IMR-90 (cell line): ENCODE data around the gene CHAC1. TPM values are rescaled to one million over a fixed set of nuclear protein-coding genes. Genes with fewer than 3 reads are reported as not detected.

Experiments
- ATAC-seq: fragments of 200-7000 bp; cut with Tn5 transposase; 2 replicates; pipeline ENCODE4 v1.9.1; 2020; ENCODE audit warnings: low read depth, mild to moderate bottlenecking, moderate library complexity
- BruUV-seq: library from RNA; stranded (reverse); fragments of 400-500 nt; replicated peaks from 2 replicates; lab custom pipeline; 2021; lab: Mats Ljungman, UMichigan
- CTCF ChIA-PET: fragments of 300-600 bp; formaldehyde crosslinking; extraction: SDS; loops from one replicate; lab custom pipeline; 2021; ENCODE audit warnings: antibody characterized with exemption; lab: Yijun Ruan, JAX
- POLR2A ChIA-PET: fragments of 300-600 bp; sonication (Branson Sonifier 250); formaldehyde crosslinking; loops from one replicate; lab custom pipeline; 2022; ENCODE audit warnings: antibody characterized with exemption; ENCODE audit not compliant: unreplicated experiment; lab: Charles Lee
- DNase-seq: peaks from one replicate; pipeline ENCODE4 v3.0.0; 2013
- H2AFZ ChIP-seq: replicated peaks from 2 replicates; pipeline ENCODE3; 2013; ENCODE audit warnings: low read length, mild to moderate bottlenecking; ENCODE audit not compliant: poor library complexity
- H2AK5ac ChIP-seq: 2 replicates; pipeline ENCODE4 v1.6.1; 2013; ENCODE audit warnings: low read depth, low read length, inconsistent platforms
- H2AK9ac ChIP-seq: replicated peaks from 2 replicates; pipeline ENCODE3; 2013; ENCODE audit warnings: mild to moderate bottlenecking, low read depth, low read length, moderate library complexity; ENCODE audit not compliant: poor library complexity
- H2BK120ac ChIP-seq: 2 replicates; pipeline ENCODE4 v1.6.1; 2013; ENCODE audit warnings: low read depth, low read length, inconsistent platforms
- H2BK15ac ChIP-seq: 3 replicates; pipeline ENCODE4 v1.6.1; 2013; ENCODE audit warnings: low read depth, low read length, inconsistent platforms
- H2BK20ac ChIP-seq: 2 replicates; pipeline ENCODE4 v1.6.1; 2013; ENCODE audit warnings: low read depth, mild to moderate bottlenecking, inconsistent platforms, low read length, moderate library complexity
- H2BK5ac ChIP-seq: 2 replicates; pipeline ENCODE4 v1.6.1; 2013; ENCODE audit warnings: mild to moderate bottlenecking, low read depth, low read length, inconsistent platforms; ENCODE audit not compliant: poor library complexity, severe bottlenecking
- H3K14ac ChIP-seq: replicated peaks from 2 replicates; pipeline ENCODE4 v1.6.1; 2013; ENCODE audit warnings: low read depth, low read length, inconsistent platforms
- H3K18ac ChIP-seq: 2 replicates; pipeline ENCODE4 v1.6.1; 2013; ENCODE audit warnings: low read depth, low read length, control low read depth
- H3K23ac ChIP-seq: 2 replicates; pipeline ENCODE4 v1.6.1; 2013; ENCODE audit warnings: low read depth, low read length, inconsistent platforms
- H3K27ac ChIP-seq: 2 replicates; pipeline ENCODE4 v1.5.1; 2013; ENCODE audit warnings: mild to moderate bottlenecking, control low read depth, low read length; ENCODE audit not compliant: insufficient read depth
- H3K27me3 ChIP-seq: 2 replicates; pipeline ENCODE4 v1.6.1; 2013; ENCODE audit warnings: low read length; ENCODE audit not compliant: control insufficient read depth, insufficient read depth
- H3K36me3 ChIP-seq: 2 replicates; pipeline ENCODE4 v1.6.1; 2013; ENCODE audit warnings: low read length, mixed read lengths; ENCODE audit not compliant: control insufficient read depth, insufficient read depth
- H3K4ac ChIP-seq: 2 replicates; pipeline ENCODE4 v1.6.1; 2013; ENCODE audit warnings: low read depth, low read length, inconsistent platforms
- H3K4me1 ChIP-seq: 2 replicates; pipeline ENCODE4 v1.6.1; 2013; ENCODE audit warnings: low read length, mixed read lengths; ENCODE audit not compliant: control insufficient read depth, insufficient read depth
- H3K4me2 ChIP-seq: 2 replicates; pipeline ENCODE4 v1.6.1; 2013; ENCODE audit warnings: low read depth, mild to moderate bottlenecking, control low read depth, low read length, moderate library complexity
- H3K4me3 ChIP-seq: 2 replicates; pipeline ENCODE4 v1.5.1; 2013; ENCODE audit warnings: low read depth, mild to moderate bottlenecking, control low read depth, low read length, moderate library complexity; ENCODE audit not compliant: insufficient read depth
- H3K56ac ChIP-seq: 2 replicates; pipeline ENCODE4 v1.6.1; 2013; ENCODE audit warnings: low read length, inconsistent platforms; ENCODE audit not compliant: insufficient read depth; ENCODE audit errors: extremely low read depth
- H3K79me1 ChIP-seq, 2 experiments: 2 replicates each; pipeline ENCODE4 v1.6.1; 2013; ENCODE audit warnings: low read length in 2 of 2, inconsistent platforms in 1 of 2, low read depth in 1 of 2
- H3K9ac ChIP-seq: 2 replicates; pipeline ENCODE4 v1.6.1; 2013; ENCODE audit warnings: low read depth, low read length, control low read depth
- H3K9me1 ChIP-seq: 2 replicates; pipeline ENCODE4 v1.6.1; 2013; ENCODE audit warnings: low read length, inconsistent platforms; ENCODE audit not compliant: insufficient read depth
- H3K9me3 ChIP-seq: 2 replicates; pipeline ENCODE4 v1.6.1; 2013; ENCODE audit warnings: low read length; ENCODE audit not compliant: control insufficient read depth, insufficient read depth
- H4K20me1 ChIP-seq: 2 replicates; pipeline ENCODE4 v1.6.1; 2013; ENCODE audit warnings: low read length, inconsistent platforms; ENCODE audit not compliant: insufficient read depth
- H4K5ac ChIP-seq: 2 replicates; pipeline ENCODE4 v1.6.1; 2013; ENCODE audit warnings: mild to moderate bottlenecking, low read depth, low read length, control low read depth
- H4K8ac ChIP-seq, 2 experiments: 2 replicates each; pipeline ENCODE4 v1.6.1; 2013; ENCODE audit warnings: low read depth in 2 of 2, low read length in 2 of 2, control low read depth in 1 of 2, inconsistent platforms in 1 of 2
- H4K91ac ChIP-seq: 2 replicates; pipeline ENCODE4 v1.6.1; 2013; ENCODE audit warnings: low read depth, low read length, inconsistent platforms; ENCODE audit not compliant: insufficient read depth
- BHLHE40 ChIP-seq: fragments of 150-350 bp; IDR thresholded peaks from 2 replicates; pipeline ENCODE4 v1.6.1; 2016; ENCODE audit warnings: mild to moderate bottlenecking, low read depth, low read length
- CTCF ChIP-seq: conservative IDR thresholded peaks from 2 replicates; pipeline ENCODE4 v1.5.1; 2012; ENCODE audit warnings: mild to moderate bottlenecking, low read depth, low read length, improper control_type of control experiment
- FOS ChIP-seq: fragments of 150-350 bp; IDR thresholded peaks from 2 replicates; pipeline ENCODE4 v1.6.1; 2016; ENCODE audit warnings: low read depth, low read length
- MXI1 ChIP-seq: IDR thresholded peaks from 2 replicates; pipeline ENCODE4 v1.6.1; 2012; ENCODE audit warnings: low read depth, mild to moderate bottlenecking, low read length, moderate library complexity, borderline replicate concordance
- RAD21 ChIP-seq: IDR thresholded peaks from 2 replicates; pipeline ENCODE4 v1.6.1; 2012; ENCODE audit warnings: low read length, improper control_type of control experiment
- RCOR1 ChIP-seq: IDR thresholded peaks from 2 replicates; pipeline ENCODE4 v1.6.1; 2012; ENCODE audit warnings: mild to moderate bottlenecking, low read length, improper control_type of control experiment; ENCODE audit not compliant: insufficient replicate concordance
- RFX5 ChIP-seq: IDR thresholded peaks from 2 replicates; pipeline ENCODE4 v1.8.0; 2012; ENCODE audit warnings: low read depth, mild to moderate bottlenecking, low read length, moderate library complexity
- SMC3 ChIP-seq: fragments of 150-350 bp; IDR thresholded peaks from 2 replicates; pipeline ENCODE4 v1.6.1; 2016; ENCODE audit warnings: low read depth, mild to moderate bottlenecking, antibody characterized with exemption, low read length, moderate library complexity
- WGBS, 2 experiments: methylation state at CpG; one replicate each; pipeline versions ENCODE4 v1.1.5 to v1.1.7; 2013; ENCODE audit warnings: missing lambda C conversion rate in 2 of 2; ENCODE audit not compliant: insufficient read length in 1 of 2; ENCODE audit errors: extremely low coverage in 2 of 2; 5-methylcytosine and 5-hydroxymethylcytosine counted together
- dilution Hi-C: fragments of 300-500 bp; cut with HindIII; formaldehyde crosslinking; loops from one replicate; pipeline ENCODE4 v1.14.3; 2018; ENCODE audit warnings: low sequenced_read_pairs; ENCODE audit not compliant: unreplicated experiment
- in situ Hi-C: fragments of 300-500 bp; cut with MboI; formaldehyde crosslinking; loops from 3 replicates; pipeline ENCODE4 v1.14.3; 2019; ENCODE audit warnings: low sequenced_read_pairs, inconsistent platforms, mixed read lengths
- intact Hi-C: fragments of 100-400 bp; cut with micrococcal nuclease; formaldehyde crosslinking; loops from 2 replicates; pipeline ENCODE4 v1.10.0; 2022
- polyA plus RNA-seq, 3 experiments: library from polyadenylated mRNA; depleted of rRNA; stranded (reverse); fragments of >200 nt; gene quantifications; 2 replicates each; pipeline ENCODE4 v1.2.3, GENCODE V29; 2012; ENCODE audit warnings: low replicate concordance in 1 of 3
- total RNA-seq: library from RNA; depleted of rRNA; stranded (reverse); fragments of >200 nt; gene quantifications from 2 replicates; pipeline ENCODE4 v1.2.3, GENCODE V29; 2012

Gene CHAC1
- total and polyA plus RNA-seq, 2 of the 4 experiments (the other 2 are of a cell fraction): 51.3 to 77.8 TPM

GRCh38 chr15:40982855-40983254 lies 29.6 kb downstream of the CHAC1 start:
- ChIA-PET CTCF (interaction anchor here (0.6 to 2.8 kb wide), 4 partner anchors 10 to 316 kb away, joined by 3 to 16 read pairs (median 4); no protein-coding TSS in a partner anchor), POLR2A (interaction anchor here (0.6 to 0.7 kb wide), 3 partner anchors 10 to 432 kb away, joined by 3 to 6 read pairs (median 3); no protein-coding TSS in a partner anchor)
- 0% methylated on average over 1 of the region's 13 CpGs; no CpG with 5 or more reads in 1 of the 2 experiments for WGBS, 2 experiments
- peak overlapping the region; percentile 99 for H3K14ac ChIP-seq
- peak overlapping the region; percentile 100 for H4K91ac ChIP-seq
- H2BK5ac ChIP-seq: peak overlapping the region; percentile 97
- peak overlapping the region; percentile 90; the same call in 2 of the 3 replicates for H2BK15ac ChIP-seq
- H3K56ac ChIP-seq: peak overlapping the region; percentile 96
- H2AK9ac ChIP-seq: peak overlapping the region; percentile 87
- H4K20me1 ChIP-seq: no peaks in the 10 kb centered on the region; the same call in 1 of the 2 replicates
- peak overlapping the region; percentile 84 for H2AK5ac ChIP-seq
- intact Hi-C loops: loop anchor here (2.0 kb wide), 1 partner anchor 30 kb away; the partner anchor contains the start of gene CHAC1
- peak overlapping the region; percentile 99 for H3K23ac ChIP-seq
- peaks cover 31% of the 10 kb centered on the region for H3K4me1 ChIP-seq
- peak overlapping the region; percentile 49 for H3K4me2 ChIP-seq
- dilution Hi-C loops: no loop called here
- peaks cover 61% of the 10 kb centered on the region for H3K36me3 ChIP-seq
- ATAC-seq (peak; percentile 66), DNase-seq (peak; percentile 93)
- peak overlapping the region; percentile 99 for H2BK120ac ChIP-seq
- H4K8ac ChIP-seq: peak overlapping the region; percentile 88 to 98
- H2AFZ ChIP-seq: peak overlapping the region; percentile 36
- in situ Hi-C loops: no loop called here
- peak overlapping the region; percentile 85 for H4K5ac ChIP-seq
- peak overlapping the region; percentile 100 for H3K4ac ChIP-seq
- no TSS peak for BruUV-seq
- H3K9ac ChIP-seq: peak overlapping the region; percentile 56; the same call in 1 of the 2 replicates
- H3K27ac ChIP-seq: peak overlapping the region; percentile 94
- H3K18ac ChIP-seq: peak overlapping the region; percentile 98
- H3K9me1 ChIP-seq: peaks cover 36% of the 10 kb centered on the region
- TF ChIP-seq RFX5: no peak
- TF ChIP-seq BHLHE40: 0 out of 2 replicates have a peak, but pooled peaks have one; percentile 26
- TF ChIP-seq RAD21: peak; percentile 15
- peak; percentile 49 for TF ChIP-seq FOS
- TF ChIP-seq RCOR1: no peak
- no peak for TF ChIP-seq MXI1
- TF ChIP-seq CTCF: 0 out of 2 replicates have a peak, but pooled peaks have one; percentile 3
- peak; percentile 6; the same call in 1 of the 2 replicates for TF ChIP-seq SMC3
- no peaks in the 10 kb centered on the region for H3K27me3 ChIP-seq
- H3K4me3 ChIP-seq: no peak overlapping the region
- peak overlapping the region; percentile 99 for H2BK20ac ChIP-seq
- peaks cover 24 to 81% of the 10 kb centered on the region in 2 experiments for H3K79me1 ChIP-seq
- H3K9me3 ChIP-seq: no peaks in the 10 kb centered on the region
